ENCODE measurements around the gene HPN.

GRCh38 chr19:35052599-35053190, 11.2 kb downstream of the HPN start:
- TF ChIP-seq POLR2A (IDR thresholded peaks at IDR 0.05) (no peak), CTCF (IDR thresholded peaks at IDR 0.05) (no peak)

All from tibial nerve (tissue), 3 donors.